Peyer's patch (tissue), 4 donors: ENCODE data around the gene ARPP21. TPM values are rescaled to one million over a fixed set of nuclear protein-coding genes. Genes with fewer than 3 reads are reported as not detected.

Source experiments
- DNase-seq, 3 donors: peaks; one replicate each; pipeline ENCODE4 v3.0.0-alpha.2; 2017 to 2019
- H3K27ac ChIP-seq, 4 donors: fragments of 200-600 bp; sonication (generic); one replicate each; pipeline ENCODE4 v1.5.1; 2016 to 2019
- H3K27me3 ChIP-seq, 2 donors: fragments of 200-600 bp; sonication (generic); one replicate each; pipeline ENCODE4 v1.5.1; 2019
- H3K36me3 ChIP-seq, 3 donors: fragments of 200-600 bp; sonication (generic); one replicate each; pipeline ENCODE4 v1.5.1; 2016 to 2019
- H3K4me1 ChIP-seq, 4 donors: fragments of 200-600 bp; sonication (generic); one replicate each; pipeline ENCODE4 v1.5.1; 2016 to 2019
- H3K4me3 ChIP-seq, 4 donors: fragments of 200-600 bp; sonication (generic); 1 replicate in 3 of 4; 2 replicates in 1 of 4; pipeline ENCODE4 v1.5.1; 2016 to 2019; ENCODE audit warnings: mild to moderate bottlenecking in 1 of 4
- H3K9me3 ChIP-seq, 4 donors: fragments of 200-600 bp; sonication (generic); one replicate each; pipeline ENCODE4 v1.5.1; 2016 to 2019; ENCODE audit warnings: mild to moderate bottlenecking in 1 of 4
- POLR2A ChIP-seq, 2 donors: fragments of 450-650 bp; IDR thresholded peaks; one replicate each; pipeline ENCODE4 v1.5.1; 2017; ENCODE audit warnings: antibody characterized with exemption in 2 of 2, mild to moderate bottlenecking in 2 of 2, moderate library complexity in 2 of 2
- total RNA-seq, 4 donors: library from RNA; depleted of rRNA; stranded (reverse); fragments of >200 nt; gene quantifications; one replicate each; pipeline ENCODE4 v1.1.0, GENCODE V29; 2016
- TF ChIP-seq, protein P1 (sequence below), 6 experiments: fragments of 450-650 bp in 4 of 6; fragments of 200-600 bp in 2 of 6; sonication (generic) in 1 of 6; IDR thresholded peaks; one replicate each; pipeline ENCODE4 v1.5.1; 2017 to 2019; ENCODE audit warnings: antibody characterized with exemption in 6 of 6, mild to moderate bottlenecking in 3 of 6, moderate library complexity in 1 of 6

The ARPP21 gene
- total RNA-seq, 4 donors from 2014 or later = 0.27 TPM; not detected in 3

DNA sequence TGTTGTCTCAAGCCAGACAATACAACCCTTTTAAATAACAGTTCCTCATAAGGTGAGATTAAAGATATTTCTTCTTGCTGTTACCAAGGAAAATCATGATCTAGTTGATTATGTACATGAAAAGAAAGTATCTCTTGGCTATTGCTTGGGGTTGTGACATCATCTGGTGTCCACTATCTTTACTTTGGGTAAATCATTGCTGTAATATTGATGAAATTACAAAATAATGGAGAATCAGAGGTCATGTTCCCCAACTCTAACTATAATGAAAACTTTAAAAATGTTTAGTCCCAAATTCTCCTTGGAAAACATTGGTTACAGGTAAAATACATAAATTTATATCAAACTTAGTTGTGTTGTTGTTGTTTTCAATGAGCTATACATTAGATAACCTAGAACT lies 142.2 kb downstream of the ARPP21 start:
- H3K27ac ChIP-seq = no peak overlapping the region
- TF ChIP-seq, protein P1, sequence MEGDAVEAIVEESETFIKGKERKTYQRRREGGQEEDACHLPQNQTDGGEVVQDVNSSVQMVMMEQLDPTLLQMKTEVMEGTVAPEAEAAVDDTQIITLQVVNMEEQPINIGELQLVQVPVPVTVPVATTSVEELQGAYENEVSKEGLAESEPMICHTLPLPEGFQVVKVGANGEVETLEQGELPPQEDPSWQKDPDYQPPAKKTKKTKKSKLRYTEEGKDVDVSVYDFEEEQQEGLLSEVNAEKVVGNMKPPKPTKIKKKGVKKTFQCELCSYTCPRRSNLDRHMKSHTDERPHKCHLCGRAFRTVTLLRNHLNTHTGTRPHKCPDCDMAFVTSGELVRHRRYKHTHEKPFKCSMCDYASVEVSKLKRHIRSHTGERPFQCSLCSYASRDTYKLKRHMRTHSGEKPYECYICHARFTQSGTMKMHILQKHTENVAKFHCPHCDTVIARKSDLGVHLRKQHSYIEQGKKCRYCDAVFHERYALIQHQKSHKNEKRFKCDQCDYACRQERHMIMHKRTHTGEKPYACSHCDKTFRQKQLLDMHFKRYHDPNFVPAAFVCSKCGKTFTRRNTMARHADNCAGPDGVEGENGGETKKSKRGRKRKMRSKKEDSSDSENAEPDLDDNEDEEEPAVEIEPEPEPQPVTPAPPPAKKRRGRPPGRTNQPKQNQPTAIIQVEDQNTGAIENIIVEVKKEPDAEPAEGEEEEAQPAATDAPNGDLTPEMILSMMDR (IDR thresholded peaks at IDR 0.05) = no peak
- TF ChIP-seq POLR2A (IDR thresholded peaks at IDR 0.05) = no peak
- no peaks in the 10 kb centered on the region for H3K36me3 ChIP-seq
- DNase-seq = no peak
- H3K4me1 ChIP-seq = no peaks in the 10 kb centered on the region
- H3K9me3 ChIP-seq = no peaks in the 10 kb centered on the region
- H3K27me3 ChIP-seq = no peaks in the 10 kb centered on the region
- H3K4me3 ChIP-seq = no peak overlapping the region

DNA sequence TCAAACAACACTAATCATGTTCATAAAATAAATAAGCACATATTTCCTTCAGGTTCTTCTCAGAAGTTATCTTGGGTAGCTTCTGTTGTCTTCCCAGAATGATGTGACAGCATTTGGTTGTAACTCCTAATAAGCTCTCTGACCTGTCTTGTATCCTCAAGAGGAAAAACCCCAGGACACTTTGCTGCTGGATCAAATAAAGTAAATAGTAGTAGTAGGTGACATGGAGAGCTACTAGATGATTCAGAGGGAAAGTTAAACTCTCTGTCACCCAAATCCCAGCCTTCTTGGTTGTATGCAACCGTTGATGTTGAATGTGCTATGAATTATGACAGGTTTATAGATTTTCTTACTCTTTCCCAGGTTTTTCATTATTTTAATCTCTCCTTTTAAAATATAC lies 143.0 kb downstream of the ARPP21 start:
- H3K4me3 ChIP-seq = no peak overlapping the region
- TF ChIP-seq POLR2A (IDR thresholded peaks at IDR 0.05) = no peak
- TF ChIP-seq, protein P1 (IDR thresholded peaks at IDR 0.05) = no peak
- no peaks in the 10 kb centered on the region for H3K4me1 ChIP-seq
- no peaks in the 10 kb centered on the region for H3K27me3 ChIP-seq
- H3K27ac ChIP-seq = no peak overlapping the region
- DNase-seq = no peak
- no peaks in the 10 kb centered on the region for H3K9me3 ChIP-seq
- H3K36me3 ChIP-seq = no peaks in the 10 kb centered on the region

DNA sequence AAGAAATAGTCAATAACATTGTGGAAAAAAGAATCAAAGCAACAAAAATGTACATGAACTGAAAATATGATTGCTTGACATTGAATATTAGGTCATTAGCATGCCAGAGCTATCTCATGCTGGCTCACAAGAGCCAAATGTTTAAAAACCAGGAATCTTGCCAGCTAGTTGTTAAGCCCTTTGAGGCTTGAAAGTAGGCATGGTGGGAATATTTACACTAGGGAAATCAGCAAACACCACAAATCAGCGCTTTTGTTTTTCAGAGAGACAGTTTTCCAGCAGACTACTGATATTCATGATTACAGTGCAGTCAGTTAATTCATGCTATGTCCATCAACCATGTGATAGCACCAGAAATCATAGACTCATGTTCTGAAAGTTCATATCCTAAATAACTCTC lies 144.8 kb downstream of the ARPP21 start:
- TF ChIP-seq, protein P1 (IDR thresholded peaks at IDR 0.05) = no peak
- TF ChIP-seq POLR2A (IDR thresholded peaks at IDR 0.05) = no peak
- no peaks in the 10 kb centered on the region for H3K9me3 ChIP-seq
- H3K4me3 ChIP-seq = no peak overlapping the region
- H3K27ac ChIP-seq = no peak overlapping the region
- H3K36me3 ChIP-seq = no peaks in the 10 kb centered on the region
- no peaks in the 10 kb centered on the region for H3K4me1 ChIP-seq
- no peak for DNase-seq
- no peaks in the 10 kb centered on the region for H3K27me3 ChIP-seq

DNA sequence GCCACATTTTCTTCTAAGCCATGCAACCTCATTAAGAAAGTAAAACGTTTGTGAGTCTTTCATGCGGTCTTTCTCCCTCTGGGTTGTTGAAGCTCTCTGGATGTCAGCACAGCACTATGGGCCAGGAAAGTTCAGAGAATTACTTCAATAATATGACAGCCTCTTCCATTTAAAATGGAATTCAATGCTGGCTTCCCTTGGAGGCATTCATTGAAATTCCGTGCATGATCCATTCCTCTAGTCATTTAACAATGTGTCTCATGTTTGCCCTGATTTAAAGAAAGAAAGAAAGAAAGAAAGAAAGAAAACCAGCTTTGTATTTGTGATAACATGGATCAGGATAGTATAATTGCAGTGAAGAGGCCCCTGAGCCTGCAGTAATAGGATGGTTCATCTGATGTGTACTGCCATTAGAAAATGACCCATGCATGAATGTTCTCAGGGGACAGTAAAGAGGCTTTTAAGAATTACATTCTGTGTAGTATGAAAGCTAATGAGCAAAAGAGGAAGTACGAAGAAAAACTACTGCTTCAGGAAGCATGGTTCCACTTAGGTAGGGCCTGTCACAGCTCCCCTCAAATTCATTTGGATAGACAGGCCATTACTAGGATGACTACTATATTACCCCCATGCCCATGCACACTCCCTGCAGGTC lies 146.0 kb downstream of the ARPP21 start:
- Histone ChIP-seq H3K27me3 (no peaks in the 10 kb centered on the region), H3K9me3 (no peaks in the 10 kb centered on the region), H3K4me1 (no peaks in the 10 kb centered on the region), H3K4me3 (no peak overlapping the region), H3K36me3 (no peaks in the 10 kb centered on the region), H3K27ac (no peak overlapping the region)
- DNase-seq = no peak
- no peak for TF ChIP-seq POLR2A (IDR thresholded peaks at IDR 0.05)
- TF ChIP-seq, protein P1 (IDR thresholded peaks at IDR 0.05) = no peak

DNA sequence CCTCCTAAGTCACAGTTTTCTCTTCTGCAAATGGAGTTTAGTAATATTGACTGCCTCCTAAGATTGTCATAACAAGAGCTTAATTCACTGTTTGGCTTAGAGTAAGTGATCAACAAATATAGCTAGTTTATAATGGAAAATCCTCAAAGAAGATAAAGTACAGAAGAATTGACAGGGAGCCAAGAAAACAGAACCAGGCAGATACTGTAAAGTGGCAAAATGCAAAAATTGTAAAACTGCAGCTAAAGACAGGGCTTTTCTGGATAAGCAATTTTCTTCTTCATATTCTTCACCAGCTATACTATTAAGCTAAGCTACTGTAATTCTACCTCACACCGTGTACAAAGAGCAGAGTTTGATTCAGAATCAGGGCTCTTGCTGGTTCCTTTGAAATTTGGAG lies 148.6 kb downstream of the ARPP21 start:
- Histone ChIP-seq H3K9me3 (no peaks in the 10 kb centered on the region), H3K27ac (no peak overlapping the region), H3K36me3 (no peaks in the 10 kb centered on the region), H3K27me3 (no peaks in the 10 kb centered on the region), H3K4me1 (no peaks in the 10 kb centered on the region), H3K4me3 (no peak overlapping the region)
- TF ChIP-seq, protein P1 (IDR thresholded peaks at IDR 0.05) = no peak
- no peak for TF ChIP-seq POLR2A (IDR thresholded peaks at IDR 0.05)
- DNase-seq = no peak
